Stimulated activated CD8-positive, alpha-beta memory T cell treated with anti-CD3 and anti-CD28 coated beads, Interleukin-2, amount 100 ng/mL, for 1 hour (primary cell): ENCODE measurements around the gene PLEK.
"Not testable (repeated sequence)": the region's sequence is repeated elsewhere in the genome, so short reads cannot be mapped to it uniquely, and the experiment has no call there.

Experiments used
- DNase-seq, 2 donors: peaks; one replicate each; pipeline ENCODE4 v3.0.0-alpha.2; 2020; ENCODE audit warnings: low read depth in 2 of 2

Gene PLEK

GRCh38 chr2:68384485-68385107 is 19.5 kb downstream of the PLEK start:
- no peak for DNase-seq

DNA sequence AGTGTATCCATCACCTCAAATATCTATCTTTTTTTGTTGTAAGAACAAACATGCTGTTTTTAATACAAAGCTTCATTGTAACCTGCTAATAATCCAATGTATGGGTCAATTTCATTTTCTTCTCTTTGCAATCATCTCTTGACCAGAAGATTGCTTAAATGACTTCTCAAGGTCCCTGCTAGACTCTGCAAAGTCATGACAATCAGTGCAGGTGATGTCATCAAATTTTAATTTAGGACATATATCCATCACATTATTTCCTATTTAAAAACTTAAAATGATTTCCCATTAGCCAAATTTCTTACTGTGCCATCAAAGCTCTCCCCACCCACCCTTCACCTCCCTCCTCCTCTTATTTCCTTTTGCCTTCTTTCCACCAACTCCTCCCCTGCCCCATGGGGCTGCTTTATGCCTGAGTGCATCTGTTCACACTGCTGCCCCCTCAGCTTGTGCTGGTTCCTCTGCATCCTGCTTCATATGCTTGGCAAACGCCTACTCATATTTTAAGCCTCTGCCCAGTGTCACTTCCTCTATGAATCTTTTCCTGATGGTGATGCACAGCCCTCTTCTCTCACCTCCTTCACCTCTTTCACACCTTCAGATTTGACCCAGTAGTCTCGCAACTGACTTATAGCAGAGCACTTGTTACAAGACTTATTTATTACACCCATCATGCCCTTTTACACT is 20.3 kb downstream of the PLEK start:
- no peak for DNase-seq

- no peak for DNase-seq
Observed at GRCh38 chr2:68385907-68386287, 20.8 kb downstream of the PLEK start.

- DNase-seq, result no peak
Observed at GRCh38 chr2:68386365-68386764, 21.3 kb downstream of the PLEK start.

DNA sequence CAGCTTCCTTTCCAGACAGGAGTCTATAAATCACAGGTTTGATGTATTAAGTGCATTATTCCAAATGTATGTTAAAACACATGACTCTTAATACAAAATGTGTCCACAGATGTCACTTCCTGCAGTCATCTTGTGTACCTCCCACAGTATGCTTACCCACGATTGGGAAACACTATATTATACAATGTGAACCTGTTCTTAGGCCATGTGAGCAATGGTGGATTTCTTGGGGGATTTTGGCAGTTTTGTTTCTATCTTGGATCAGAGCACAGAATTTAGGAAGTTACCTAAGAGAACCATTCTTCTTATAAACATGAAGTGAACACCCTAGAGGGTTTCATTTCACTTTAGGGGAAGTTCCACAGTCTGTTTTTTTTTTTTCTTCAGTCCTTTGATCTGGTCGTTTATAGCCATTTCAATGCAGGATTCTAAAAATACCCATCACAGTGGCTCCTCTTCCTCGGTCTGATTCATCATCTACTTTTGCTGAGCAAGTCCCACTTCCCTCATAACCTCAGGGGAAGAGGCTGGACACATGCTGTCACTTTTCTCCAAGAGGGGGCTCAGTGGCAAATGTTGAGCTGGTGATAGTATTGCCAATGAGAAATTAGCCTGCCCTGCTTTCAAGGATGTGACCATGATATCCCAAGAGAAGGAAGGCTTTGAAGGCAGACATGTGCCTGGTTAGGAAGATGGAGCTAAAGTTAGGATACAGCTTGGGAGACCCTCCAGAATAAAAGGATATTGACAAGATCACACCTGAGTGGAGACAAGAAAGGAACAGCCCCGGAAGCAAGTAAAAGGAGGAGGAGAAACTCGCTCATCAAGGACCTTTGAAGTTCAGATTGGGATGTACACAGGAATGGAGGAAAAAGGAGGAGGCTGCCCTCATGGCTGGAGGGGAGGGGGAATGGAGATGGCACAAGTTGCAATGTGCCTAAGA is 22.6 kb downstream of the PLEK start:
- no peak for DNase-seq

- no peak for DNase-seq
Observed at GRCh38 chr2:68388358-68388757, 23.3 kb downstream of the PLEK start.

DNA sequence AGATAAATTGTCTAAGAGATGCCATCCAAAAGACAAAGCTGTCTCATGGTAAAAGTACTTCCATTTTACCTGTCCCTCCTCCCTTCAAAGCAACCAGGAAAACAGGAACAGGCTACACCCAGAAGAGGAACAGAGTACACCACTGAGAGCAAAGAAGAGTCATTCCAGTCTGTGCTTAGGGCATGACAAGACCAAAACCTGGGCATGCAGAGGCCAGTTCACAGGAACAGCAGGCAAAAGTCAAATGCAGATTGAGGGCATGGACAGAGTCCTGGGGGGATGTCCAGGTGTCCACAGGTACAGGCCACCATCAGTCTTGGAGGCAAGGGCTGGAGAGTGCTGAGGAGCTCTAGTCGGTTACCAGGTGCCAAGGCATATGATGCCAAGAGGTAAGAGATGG is 23.7 kb downstream of the PLEK start:
- DNase-seq, result no peak

GRCh38 chr2:68390114-68390513 is 25.0 kb downstream of the PLEK start:
- DNase-seq, result no peak

DNA sequence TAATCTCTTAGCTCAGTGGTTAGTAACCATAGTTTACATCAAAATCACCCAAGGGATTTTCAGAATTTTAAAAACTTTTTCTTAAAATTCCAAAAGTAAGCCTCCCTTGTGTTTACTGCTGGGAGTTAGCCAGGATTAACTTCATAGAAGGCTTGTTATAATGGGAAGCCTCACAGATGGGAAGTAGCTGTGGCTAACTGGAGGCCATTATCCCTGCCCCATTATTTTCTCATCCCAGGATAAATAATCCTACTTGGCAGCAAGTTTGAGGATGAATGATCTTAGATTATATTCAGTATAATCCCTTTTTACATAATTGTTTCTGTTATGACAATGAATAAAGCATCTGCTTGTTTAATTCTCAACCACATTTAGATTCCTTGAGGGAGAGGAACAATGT is 25.5 kb downstream of the PLEK start:
- DNase-seq, result no peak

- no peak for DNase-seq
Observed at GRCh38 chr2:68391099-68391498, 26.0 kb downstream of the PLEK start.

GRCh38 chr2:68391869-68392268 is 26.8 kb downstream of the PLEK start:
- no peak for DNase-seq

- DNase-seq, result no peak
Observed at GRCh38 chr2:68396093-68396492, 31.0 kb downstream of the PLEK start.

GRCh38 chr2:68397704-68398263 is 32.7 kb downstream of the PLEK start:
- DNase-seq, result not testable (repeated sequence)

DNA sequence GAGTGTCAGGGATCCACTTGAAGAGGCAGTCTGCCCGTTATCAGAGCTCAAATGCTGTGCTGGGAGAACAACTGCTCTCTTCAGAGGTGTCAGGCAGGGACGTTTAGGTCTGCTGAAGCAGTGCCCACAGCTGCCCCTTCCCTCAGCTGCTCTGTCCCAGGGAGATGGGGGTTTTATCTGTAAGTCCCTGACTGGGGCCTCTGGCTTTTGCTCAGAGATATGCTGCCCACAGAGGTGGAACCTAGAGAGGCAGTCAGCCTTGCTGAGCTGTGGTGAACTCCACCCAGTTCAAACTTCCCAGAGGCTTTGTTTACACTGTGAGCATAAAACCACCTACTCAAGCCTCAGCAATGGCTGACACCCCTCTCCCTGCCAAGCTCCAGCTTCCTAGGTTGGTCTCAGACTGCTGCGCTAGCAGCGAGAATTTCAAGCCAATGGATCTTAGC is 38.1 kb downstream of the PLEK start:
- DNase-seq, result no peak

DNA sequence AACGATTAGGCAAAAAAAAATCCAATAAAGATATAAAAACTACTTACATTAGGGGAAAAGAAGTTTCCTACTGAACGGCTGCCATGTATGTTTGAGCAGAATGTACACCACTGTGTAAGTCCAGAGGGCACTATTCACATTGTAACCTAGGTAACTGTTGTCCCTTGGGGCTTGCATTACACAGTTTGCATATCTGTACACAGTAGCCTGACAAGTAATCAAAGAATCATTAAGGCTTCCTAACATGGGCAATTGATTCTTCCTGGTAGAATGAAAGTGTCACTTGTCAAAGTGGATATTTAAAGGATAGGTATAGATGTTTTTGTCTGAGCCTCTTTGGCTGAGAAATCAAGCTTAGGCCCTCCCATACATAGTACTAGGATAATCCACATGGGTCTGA is 39.1 kb downstream of the PLEK start:
- no peak for DNase-seq

GRCh38 chr2:68404893-68405799 is 40.1 kb downstream of the PLEK start:
- DNase-seq, result no peak

DNA sequence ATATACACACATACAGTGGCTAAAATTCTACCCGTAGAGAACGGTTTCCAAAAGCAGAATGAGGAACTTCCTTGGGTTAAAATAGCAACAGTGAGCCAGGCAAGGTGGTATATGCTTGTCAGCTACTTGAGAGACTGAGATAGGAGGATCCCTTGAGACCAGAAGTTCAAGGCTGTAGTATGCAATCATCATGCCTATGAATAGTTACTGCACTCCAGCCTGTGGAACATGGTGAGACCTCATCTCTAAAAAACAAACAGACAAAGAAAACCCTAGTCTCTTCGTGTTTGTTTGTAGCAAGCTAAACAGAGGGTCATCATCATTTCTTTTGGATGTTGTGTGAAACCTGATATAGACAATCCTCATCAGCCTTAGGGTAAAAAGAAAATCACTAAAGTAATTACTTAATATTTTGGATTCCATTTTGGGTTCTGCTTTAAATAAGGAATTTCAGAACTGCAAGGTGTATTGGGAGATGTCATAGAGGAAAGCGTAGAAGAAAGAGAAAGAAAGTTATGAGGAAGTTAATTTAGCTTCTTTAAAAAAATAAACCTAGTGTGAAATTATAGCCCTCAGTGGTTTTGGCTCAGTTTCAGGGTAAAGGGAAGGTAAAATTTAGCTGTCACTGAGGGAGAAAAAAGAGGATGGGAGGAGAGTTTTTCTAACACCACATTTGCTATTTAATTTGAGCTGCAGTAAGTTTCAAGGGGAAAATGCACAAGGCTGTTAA is 46.5 kb downstream of the PLEK start:
- DNase-seq, result no peak

DNA sequence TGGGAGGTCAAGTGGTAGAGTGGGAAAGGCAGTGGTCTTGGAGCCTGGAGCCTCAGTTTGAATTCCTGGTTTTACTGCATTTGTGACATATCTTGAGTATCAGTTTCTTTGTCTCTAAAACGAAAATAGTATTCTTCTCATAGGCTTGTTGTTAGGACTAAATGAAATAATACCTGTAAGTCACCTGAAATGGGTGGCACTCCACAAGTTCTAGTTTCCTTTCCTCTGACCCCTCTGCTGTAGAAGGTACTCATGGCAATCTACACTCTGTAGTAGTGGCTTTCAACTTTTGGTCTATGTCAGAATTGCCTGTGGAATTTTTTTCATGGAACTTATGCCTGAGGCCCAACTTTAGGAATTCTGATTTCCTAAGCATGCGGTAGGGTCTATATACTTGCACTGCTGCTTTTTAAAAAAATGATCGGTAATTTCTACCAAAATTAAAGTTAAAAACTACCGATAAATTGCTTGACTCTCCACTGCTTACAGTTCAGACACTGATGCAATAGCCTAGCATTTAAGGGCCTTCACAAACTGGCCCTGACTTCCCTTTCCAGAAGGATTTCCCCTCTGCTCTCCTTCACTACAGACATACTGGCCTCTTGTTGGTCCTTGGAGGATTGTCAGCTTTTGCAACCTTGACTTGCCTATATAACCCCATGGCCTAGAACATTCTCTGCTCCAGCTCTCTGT is 47.2 kb downstream of the PLEK start:
- no peak for DNase-seq

- no peak for DNase-seq
Observed at GRCh38 chr2:68413466-68413865, 48.4 kb downstream of the PLEK start.

DNA sequence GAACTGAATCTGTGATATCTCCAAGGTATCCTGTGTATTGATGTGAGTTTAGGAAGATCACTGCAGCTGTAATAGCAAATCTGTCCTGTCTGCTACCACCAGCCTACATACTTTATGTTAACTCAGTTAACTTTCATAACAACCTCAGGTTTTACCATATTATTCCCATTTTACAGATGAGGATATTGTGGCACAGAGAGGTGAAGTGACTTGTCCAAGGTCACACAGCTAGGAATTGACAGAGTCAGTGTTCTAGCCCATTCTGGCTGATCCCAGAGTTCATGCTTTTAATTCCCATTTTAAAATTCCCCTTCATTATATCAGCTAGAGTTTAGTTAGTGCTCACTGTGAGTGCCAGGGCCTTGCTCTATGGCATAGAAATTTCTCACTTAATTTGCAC is 49.4 kb downstream of the PLEK start:
- no peak for DNase-seq
